SK-N-SH (cell line): ENCODE results near the gene MLST8. TPM values are rescaled to one million over a fixed set of nuclear protein-coding genes. Genes with fewer than 3 reads are reported as not detected.
A peak's percentile ranks its signal among the peaks of the same experiment; 100 is the strongest.

Experiments
- CTCF ChIA-PET: fragments of 300-600, 350-600 bp; formaldehyde crosslinking; extraction: SDS; loops from one replicate; lab custom pipeline; 2021; lab: Yijun Ruan, JAX
- POLR2A ChIA-PET: fragments of 350-600 bp; sonication (Branson Sonifier 250); formaldehyde crosslinking; extraction: SDS; loops from one replicate; lab custom pipeline; 2020; ENCODE audit warnings: antibody characterized with exemption, inconsistent platforms; lab: Yijun Ruan, JAX
- DNase-seq: peaks from one replicate; pipeline ENCODE4 v3.0.0; 2012
- H2AFZ ChIP-seq: fragments of 200-600 bp; sonication (generic); 2 replicates; pipeline ENCODE4 v1.8.1; 2016; ENCODE audit warnings: antibody characterized with exemption, mild to moderate bottlenecking, low read depth
- H3F3A ChIP-seq: fragments of 200-600 bp; sonication (generic); replicated peaks from 2 replicates; pipeline ENCODE3; 2016; ENCODE audit warnings: antibody characterized with exemption, mild to moderate bottlenecking; ENCODE audit not compliant: insufficient read depth
- H3K27ac ChIP-seq, 2 experiments: fragments of 200-500 bp in 1 of 2; fragments of 200-600 bp in 1 of 2; sonication (Bioruptor generic) in 1 of 2; sonication (generic), shearing (Covaris generic) in 1 of 2; 2 replicates each; pipeline versions ENCODE4 v1.5.1 to v1.6.1; 2014 to 2016; ENCODE audit warnings: low read depth in 2 of 2, inconsistent platforms in 1 of 2, low read length in 1 of 2, mild to moderate bottlenecking in 1 of 2, mixed read lengths in 1 of 2
- H3K27me3 ChIP-seq: fragments of 200-600 bp; sonication (generic), shearing (Covaris generic); 2 replicates; pipeline ENCODE4 v1.6.1; 2016; ENCODE audit warnings: mixed run types; ENCODE audit not compliant: insufficient read depth
- H3K36me3 ChIP-seq, 2 experiments: fragments of 200-500 bp in 1 of 2; fragments of 200-600 bp in 1 of 2; sonication (Bioruptor generic) in 1 of 2; sonication (generic) in 1 of 2; replicated peaks in 1 of 2; 2 replicates each; pipeline versions ENCODE3 to v1.5.1; 2014 to 2016; ENCODE audit warnings: low read length in 1 of 2, mild to moderate bottlenecking in 1 of 2; ENCODE audit not compliant: insufficient read depth in 2 of 2, control insufficient read depth in 1 of 2
- H3K4me1 ChIP-seq, 2 experiments: fragments of 200-500 bp in 1 of 2; fragments of 200-600 bp in 1 of 2; sonication (Bioruptor generic) in 1 of 2; sonication (generic), shearing (Covaris generic) in 1 of 2; 2 replicates each; pipeline versions ENCODE4 v1.5.1 to v1.6.1; 2014 to 2016; ENCODE audit warnings: low read depth in 1 of 2, low read length in 1 of 2, mixed run types in 1 of 2; ENCODE audit not compliant: insufficient read depth in 2 of 2, control insufficient read depth in 1 of 2
- H3K4me2 ChIP-seq: fragments of 200-600 bp; sonication (generic), shearing (Covaris generic); 2 replicates; pipeline ENCODE4 v1.6.1; 2017; ENCODE audit warnings: mixed run types
- H3K4me3 ChIP-seq, 2 experiments: fragments of 200-500 bp in 1 of 2; fragments of 200-600 bp in 1 of 2; sonication (Bioruptor generic) in 1 of 2; sonication (generic), shearing (Covaris generic) in 1 of 2; 2 replicates each; pipeline versions ENCODE4 v1.5.1 to v1.8.1; 2014 to 2016; ENCODE audit warnings: low read depth in 2 of 2, inconsistent platforms in 1 of 2, low read length in 1 of 2, mild to moderate bottlenecking in 1 of 2, mixed read lengths in 1 of 2, moderate library complexity in 1 of 2
- H3K79me2 ChIP-seq: fragments of 200-600 bp; sonication (generic); 2 replicates; pipeline ENCODE4 v1.8.1; 2017; ENCODE audit warnings: mild to moderate bottlenecking; ENCODE audit not compliant: insufficient read depth
- H3K9ac ChIP-seq: fragments of 200-600 bp; sonication (generic); 2 replicates; pipeline ENCODE4 v1.6.1; 2017; ENCODE audit warnings: mixed run types
- H3K9me2 ChIP-seq: fragments of 200-600 bp; sonication (generic); 2 replicates; pipeline ENCODE4 v1.6.1; 2017; ENCODE audit warnings: mixed run types
- H3K9me3 ChIP-seq: fragments of 200-600 bp; sonication (generic); 2 replicates; pipeline ENCODE4 v1.6.1; 2017; ENCODE audit warnings: mixed run types, mild to moderate bottlenecking, moderate library complexity
- H4K20me1 ChIP-seq: fragments of 200-600 bp; sonication (generic); 2 replicates; pipeline ENCODE4 v1.6.1; 2017; ENCODE audit warnings: mild to moderate bottlenecking, mixed run types; ENCODE audit not compliant: insufficient read depth
- CHD2 ChIP-seq: fragments of 150-350 bp; IDR thresholded peaks from 2 replicates; pipeline ENCODE4 v1.6.1; 2018; ENCODE audit warnings: low read length; ENCODE audit not compliant: partially characterized antibody
- ELF1 ChIP-seq: IDR thresholded peaks from 2 replicates; pipeline ENCODE4 v1.4.0; 2012
- EZH2phosphoT487 ChIP-seq: fragments of 200-600 bp; sonication (generic); IDR thresholded peaks from 2 replicates; pipeline ENCODE4 v1.6.1; 2017; ENCODE audit warnings: low read depth, mixed run types, mild to moderate bottlenecking, antibody characterized with exemption, moderate library complexity, borderline replicate concordance
- FOXJ3 ChIP-seq: sonication (generic); formaldehyde crosslinking; IDR thresholded peaks from 2 replicates; pipeline ENCODE4 v1.5.1; 2020; ENCODE audit warnings: mild to moderate bottlenecking, missing genetic modification reagents
- FOXM1 ChIP-seq: IDR thresholded peaks from 2 replicates; pipeline ENCODE4 v1.4.0; 2012; ENCODE audit warnings: low read depth, mild to moderate bottlenecking
- MAX ChIP-seq: IDR thresholded peaks from 2 replicates; pipeline ENCODE4 v1.4.0; 2012; ENCODE audit warnings: low read depth
- MEF2A ChIP-seq: IDR thresholded peaks from 2 replicates; pipeline ENCODE4 v1.4.0; 2012; ENCODE audit warnings: low read depth, borderline replicate concordance
- NFIC ChIP-seq: IDR thresholded peaks from 2 replicates; pipeline ENCODE4 v1.4.0; 2012; ENCODE audit warnings: borderline replicate concordance
- RAD21 ChIP-seq: IDR thresholded peaks from 2 replicates; pipeline ENCODE4 v1.6.1; 2012; ENCODE audit warnings: mild to moderate bottlenecking, low read length
- RCOR1 ChIP-seq: fragments of 150-350 bp; IDR thresholded peaks from 2 replicates; pipeline ENCODE4 v1.6.1; 2017; ENCODE audit warnings: antibody characterized with exemption, low read length
- REST ChIP-seq: IDR thresholded peaks from 2 replicates; pipeline ENCODE4 v1.6.1; 2012; ENCODE audit warnings: mild to moderate bottlenecking, low read depth, low read length, moderate library complexity
- RFX5 ChIP-seq: IDR thresholded peaks from 2 replicates; pipeline ENCODE4 v1.6.1; 2012; ENCODE audit warnings: mild to moderate bottlenecking, improper control_type of control experiment, low read length
- RXRA ChIP-seq: IDR thresholded peaks from 2 replicates; pipeline ENCODE4 v1.4.0; 2012; ENCODE audit warnings: low read depth, mild to moderate bottlenecking, borderline replicate concordance
- SIN3A ChIP-seq: IDR thresholded peaks from 2 replicates; pipeline ENCODE4 v1.6.1; 2012; ENCODE audit warnings: low read depth, mild to moderate bottlenecking, low read length, moderate library complexity, borderline replicate concordance
- TCF12 ChIP-seq: IDR thresholded peaks from 2 replicates; pipeline ENCODE4 v1.4.0; 2012
- TEAD4 ChIP-seq: IDR thresholded peaks from 2 replicates; pipeline ENCODE4 v1.4.0; 2012; ENCODE audit warnings: mild to moderate bottlenecking, borderline replicate concordance; ENCODE audit not compliant: insufficient read depth
- WGBS: methylation state at CpG from one replicate; pipeline ENCODE4 v1.1.6; 2017; ENCODE audit warnings: low lambda C conversion rate; 5-methylcytosine and 5-hydroxymethylcytosine counted together
- polyA plus RNA-seq, 3 experiments: library from polyadenylated mRNA; depleted of rRNA; stranded (reverse); fragments of >200 nt; gene quantifications; 2 replicates each; pipeline ENCODE4 v1.2.3, GENCODE V29; 2012

The MLST8 gene
- polyA plus RNA-seq, 1 of the 3 experiments (the other 2 are of a cell fraction), result 85.4 TPM

- H4K20me1 ChIP-seq, result no peaks in the 10 kb centered on the region
- no peaks in the 10 kb centered on the region for H3K79me2 ChIP-seq
- no peaks in the 10 kb centered on the region for H3K9me3 ChIP-seq
- H3K27ac ChIP-seq, result no peak overlapping the region; a peak in 1 of 4 replicates
- H3K4me3 ChIP-seq, result peak overlapping the region; percentile 44 to 53
- H3K9ac ChIP-seq, result no peak overlapping the region
- H3K36me3 ChIP-seq, result no peaks in the 10 kb centered on the region
- H3K4me2 ChIP-seq, result peak overlapping the region; percentile 77
- H3K9me2 ChIP-seq, result no peaks in the 10 kb centered on the region
- WGBS, result 0% methylated on average over 1 of the region's 49 CpGs
- H3K27me3 ChIP-seq, result no peaks in the 10 kb centered on the region
- ChIA-PET CTCF (interaction anchor here (0.6 to 3.6 kb wide), 21 partner anchors 9 to 306 kb away, joined by 3 to 33 read pairs (median 5); partner anchors contain the start of genes BRICD5, CCNF, ECI1 and MLST8), POLR2A (interaction anchor here (0.8 to 3.3 kb wide), 6 partner anchors 9 to 56 kb away, joined by 3 to 18 read pairs (median 5); partner anchors contain the start of genes ECI1, MLST8 and TRAF7)
- no peaks in the 10 kb centered on the region for H3F3A ChIP-seq
- peaks cover 0 to 18% of the 10 kb centered on the region in 2 experiments; a peak in 1 of 4 replicates for H3K4me1 ChIP-seq
- no peak overlapping the region for H2AFZ ChIP-seq
- peak; percentile 70 for DNase-seq
- TF ChIP-seq RAD21 (no peak), ELF1 (no peak), REST (no peak), MEF2A (no peak), MAX (no peak), TEAD4 (no peak), EZH2phosphoT487 (no peak), TCF12 (no peak), NFIC (no peak)
Measured at GRCh38 chr16:2195322-2196161, 9.7 kb upstream of the MLST8 start.

DNA sequence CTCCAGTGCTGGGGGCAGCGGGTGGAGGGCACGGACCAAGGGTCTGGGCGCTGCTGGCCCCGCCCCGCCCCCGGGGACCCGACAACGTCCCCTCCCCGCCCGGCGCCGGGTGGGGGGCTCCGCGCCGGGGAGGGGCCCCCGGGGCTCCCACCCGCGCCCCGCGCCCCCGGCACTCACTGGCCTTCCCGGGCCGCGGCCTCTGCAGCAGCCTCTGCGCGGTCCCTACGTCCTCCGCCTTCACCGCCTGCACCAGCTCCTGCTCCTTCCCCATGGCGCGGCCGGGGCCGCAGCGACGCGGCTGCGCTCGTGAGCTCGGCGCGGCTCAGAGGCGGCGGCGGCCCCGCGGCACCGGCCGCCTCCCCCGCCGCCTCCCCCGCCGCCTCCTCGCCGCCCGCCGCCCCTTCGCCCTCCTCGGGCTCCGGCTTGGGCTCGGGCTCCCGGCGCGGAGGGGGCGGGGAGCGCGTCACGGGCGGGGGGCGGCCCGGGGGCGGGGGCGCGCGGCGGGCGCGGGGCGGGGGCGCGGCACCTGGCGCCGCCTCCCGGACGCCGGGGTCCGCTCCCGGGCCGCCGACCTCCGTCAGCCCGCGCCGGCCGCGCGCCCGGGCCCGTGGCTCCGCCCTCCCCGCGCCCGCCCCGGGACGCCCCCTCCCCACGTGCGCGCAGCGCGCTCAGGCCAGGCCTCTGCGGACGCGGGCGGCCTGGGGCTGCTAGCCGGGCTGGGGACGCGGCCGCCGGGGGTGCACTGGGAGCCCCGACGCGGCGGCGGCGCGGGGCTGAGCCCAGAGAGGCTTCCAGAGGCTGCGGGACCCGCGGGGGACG, 8.9 kb upstream of the MLST8 start, which contains the start of gene CASKIN1:
CASKIN1 (minus strand) TSS at position 444 of the 819 bp plus-strand sequence; CDS start at position 271, 173 bp downstream.
- TF ChIP-seq SIN3A, result no peak
- TF ChIP-seq EZH2phosphoT487, result no peak
- TF ChIP-seq RXRA, result no peak
- TF ChIP-seq RFX5, result no peak
- no peak for TF ChIP-seq RCOR1
- TF ChIP-seq NFIC, result no peak
- no peak for TF ChIP-seq TCF12
- no peak for TF ChIP-seq MAX
- no peak for TF ChIP-seq CHD2
- TF ChIP-seq FOXM1, result no peak
- TF ChIP-seq FOXJ3 (CRISPR knock-in tag), result no peak
- no peak for TF ChIP-seq RAD21
- no peak for TF ChIP-seq TEAD4
- Histone ChIP-seq H3K27ac (no peak within 1 kb of the TSS; a peak in 1 of 4 replicates), H3K9ac (no peak within 1 kb of the TSS), H3K79me2 (no peaks in the 10 kb centered on the region), H3K27me3 (no peaks in the 10 kb centered on the region), H3K4me2 (peak within 1 kb of the TSS; percentile 77), H3K36me3 (no peaks in the 10 kb centered on the region), H2AFZ (no peak within 1 kb of the TSS), H3F3A (no peaks in the 10 kb centered on the region), H3K9me3 (no peaks in the 10 kb centered on the region), H4K20me1 (no peaks in the 10 kb centered on the region), H3K4me3 (peak within 1 kb of the TSS; percentile 44 to 53), H3K9me2 (no peaks in the 10 kb centered on the region), H3K4me1 (peaks cover 0 to 18% of the 10 kb centered on the region in 2 experiments; a peak in 1 of 4 replicates)
- 0% methylated on average over 2 of the region's 129 CpGs for WGBS
- ChIA-PET CTCF (interaction anchor here (0.6 to 3.6 kb wide), 6 partner anchors 12 to 305 kb away, joined by 3 to 19 read pairs (median 7); partner anchors contain the start of genes BRICD5 and ECI1), POLR2A (interaction anchor here (1.0 to 3.3 kb wide), 2 partner anchors 8 to 41 kb away, joined by 8 to 18 read pairs; partner anchors contain the start of genes MLST8 and TRAF7)
- peak; percentile 90 for DNase-seq
